Measurements from ENCODE around the gene PRPF8. TPM values are rescaled to one million over a fixed set of nuclear protein-coding genes. Genes with fewer than 3 reads are reported as not detected.
A peak's percentile ranks its signal among the peaks of the same experiment; 100 is the strongest.

The PRPF8 gene
- total RNA-seq, 1 donor from 2014 or later = 297 TPM

GRCh38 chr17:1640329-1641064 is 44.2 kb downstream of the PRPF8 start:
- DNase-seq = no peak
- Mint-ChIP-seq H3K36me3 (ENCODE audit: unreplicated experiment) (no peaks in the 10 kb centered on the region), H3K27me3 (ENCODE audit: unreplicated experiment) (peaks cover 14% of the 10 kb centered on the region), H3K4me1 (ENCODE audit: low read depth, unreplicated experiment) (peaks cover 13% of the 10 kb centered on the region), H3K9me3 (ENCODE audit: unreplicated experiment) (peaks cover 10% of the 10 kb centered on the region), H3K27ac (ENCODE audit: unreplicated experiment) (peak overlapping the region; percentile 38), H3K4me3 (ENCODE audit: unreplicated experiment) (peak overlapping the region; percentile 52)
- no peak for TF ChIP-seq CTCF (IDR thresholded peaks at IDR 0.05; ENCODE audit: partially characterized antibody, unreplicated experiment)

- no peak overlapping the region for H3K27ac Mint-ChIP-seq (ENCODE audit: unreplicated experiment)
- peaks cover 14% of the 10 kb centered on the region for H3K27me3 Mint-ChIP-seq (ENCODE audit: unreplicated experiment)
- no peak overlapping the region for H3K4me3 Mint-ChIP-seq (ENCODE audit: unreplicated experiment)
- DNase-seq = no peak
- peaks cover 10% of the 10 kb centered on the region for H3K9me3 Mint-ChIP-seq (ENCODE audit: unreplicated experiment)
- H3K36me3 Mint-ChIP-seq (ENCODE audit: unreplicated experiment) = no peaks in the 10 kb centered on the region
- H3K4me1 Mint-ChIP-seq (ENCODE audit: low read depth, unreplicated experiment) = peaks cover 8% of the 10 kb centered on the region
- no peak for TF ChIP-seq CTCF (IDR thresholded peaks at IDR 0.05; ENCODE audit: partially characterized antibody, unreplicated experiment)
Measured at GRCh38 chr17:1639549-1640180, 45.0 kb downstream of the PRPF8 start.

GRCh38 chr17:1638624-1639300 is 45.9 kb downstream of the PRPF8 start:
- no peak for TF ChIP-seq CTCF (IDR thresholded peaks at IDR 0.05; ENCODE audit: partially characterized antibody, unreplicated experiment)
- Mint-ChIP-seq H3K4me1 (ENCODE audit: low read depth, unreplicated experiment) (peaks cover 5% of the 10 kb centered on the region), H3K9me3 (ENCODE audit: unreplicated experiment) (peaks cover 7% of the 10 kb centered on the region), H3K36me3 (ENCODE audit: unreplicated experiment) (no peaks in the 10 kb centered on the region), H3K27me3 (ENCODE audit: unreplicated experiment) (peaks cover 13% of the 10 kb centered on the region), H3K27ac (ENCODE audit: unreplicated experiment) (no peak overlapping the region), H3K4me3 (ENCODE audit: unreplicated experiment) (no peak overlapping the region)
- no peak for DNase-seq

GRCh38 chr17:1638171-1638590 is 46.5 kb downstream of the PRPF8 start:
- Mint-ChIP-seq H3K4me3 (ENCODE audit: unreplicated experiment) (no peak overlapping the region), H3K27me3 (ENCODE audit: unreplicated experiment) (peaks cover 13% of the 10 kb centered on the region), H3K27ac (ENCODE audit: unreplicated experiment) (no peak overlapping the region), H3K36me3 (ENCODE audit: unreplicated experiment) (no peaks in the 10 kb centered on the region), H3K9me3 (ENCODE audit: unreplicated experiment) (peaks cover 7% of the 10 kb centered on the region), H3K4me1 (ENCODE audit: low read depth, unreplicated experiment) (peaks cover 5% of the 10 kb centered on the region)
- TF ChIP-seq CTCF (IDR thresholded peaks at IDR 0.05; ENCODE audit: partially characterized antibody, unreplicated experiment) = no peak
- DNase-seq = no peak
